Naive thymus-derived CD4-positive, alpha-beta T cell (primary cell): Measurements from ENCODE around the gene STK24. TPM values are rescaled to one million over a fixed set of nuclear protein-coding genes. Genes with fewer than 3 reads are reported as not detected.
"Not testable (repeated sequence)": the region's sequence is repeated elsewhere in the genome, so short reads cannot be mapped to it uniquely, and the experiment has no call there.

ENCODE experiments used
- ATAC-seq: fragments of 150-1000 bp; cut with Tn5 transposase; 2 replicates; pipeline ENCODE4 v1.10.0; 2021; ENCODE audit warnings: mild to moderate bottlenecking, moderate library complexity
- CTCF ChIA-PET: fragments of 350-600 bp; sonication (Branson Sonifier 250); formaldehyde crosslinking; loops from one replicate; lab custom pipeline; 2021; ENCODE audit warnings: antibody characterized with exemption; lab: Charles Lee
- POLR2A ChIA-PET: fragments of 350-600 bp; sonication (Branson Sonifier 250); formaldehyde crosslinking; loops from one replicate; lab custom pipeline; 2021; ENCODE audit warnings: antibody characterized with exemption, inconsistent platforms; lab: Charles Lee
- DNase-seq, 9 donors: peaks; one replicate each; pipeline versions ENCODE4 v3.0.0 to v3.0.0-alpha.2; 2020 to 2022; ENCODE audit warnings: mixed read lengths in 1 of 9
- H3K27ac ChIP-seq: one replicate; pipeline ENCODE4 v1.7.0; 2013; ENCODE audit warnings: mild to moderate bottlenecking, low read depth, low read length, moderate library complexity
- H3K27me3 ChIP-seq, 2 donors: one replicate each; pipeline ENCODE4 v1.7.0; 2013; ENCODE audit warnings: low read length in 2 of 2, mild to moderate bottlenecking in 2 of 2, moderate library complexity in 2 of 2; ENCODE audit not compliant: control insufficient read depth in 2 of 2, insufficient read depth in 2 of 2
- H3K36me3 ChIP-seq, 3 experiments: 1 replicate in 2 of 3; 2 replicates in 1 of 3; pipeline ENCODE4 v1.7.0; 2013; ENCODE audit warnings: low read length in 3 of 3, mild to moderate bottlenecking in 3 of 3, moderate library complexity in 1 of 3; ENCODE audit not compliant: insufficient read depth in 3 of 3, control insufficient read depth in 2 of 3
- H3K4me1 ChIP-seq, 2 donors: one replicate each; pipeline ENCODE4 v1.7.0; 2013; ENCODE audit warnings: low read length in 2 of 2, mild to moderate bottlenecking in 2 of 2, moderate library complexity in 1 of 2; ENCODE audit not compliant: control insufficient read depth in 2 of 2, insufficient read depth in 2 of 2
- H3K4me3 ChIP-seq: 2 replicates; pipeline ENCODE4 v1.7.0; 2013; ENCODE audit warnings: mild to moderate bottlenecking, low read length
- H3K9me3 ChIP-seq, 3 experiments: 1 replicate in 2 of 3; 2 replicates in 1 of 3; pipeline ENCODE4 v1.7.0; 2013; ENCODE audit warnings: low read length in 3 of 3; ENCODE audit not compliant: control insufficient read depth in 2 of 3
- H3K27ac Mint-ChIP-seq, 9 donors: one replicate each; pipeline ENCODE4 v1.8.0; 2020 to 2022; ENCODE audit warnings: mixed read lengths in 9 of 9, mild to moderate bottlenecking in 8 of 9, moderate library complexity in 5 of 9, inconsistent platforms in 2 of 9
- H3K27me3 Mint-ChIP-seq, 5 donors: one replicate each; pipeline ENCODE4 v1.8.0; 2021 to 2022; ENCODE audit warnings: mixed read lengths in 5 of 5, mild to moderate bottlenecking in 1 of 5
- H3K36me3 Mint-ChIP-seq, 5 donors: one replicate each; pipeline ENCODE4 v1.8.0; 2020 to 2022; ENCODE audit warnings: mixed read lengths in 5 of 5, mild to moderate bottlenecking in 3 of 5, inconsistent platforms in 1 of 5
- H3K4me1 Mint-ChIP-seq, 7 donors: one replicate each; pipeline ENCODE4 v1.8.0; 2020 to 2022; ENCODE audit warnings: mixed read lengths in 7 of 7, mild to moderate bottlenecking in 3 of 7, inconsistent platforms in 1 of 7
- H3K4me3 Mint-ChIP-seq, 10 donors: one replicate each; pipeline ENCODE4 v1.8.0; 2020 to 2022; ENCODE audit warnings: mild to moderate bottlenecking in 10 of 10, mixed read lengths in 10 of 10, moderate library complexity in 6 of 10, inconsistent platforms in 2 of 10
- H3K9me3 Mint-ChIP-seq, 11 donors: one replicate each; pipeline ENCODE4 v1.8.0; 2020 to 2022; ENCODE audit warnings: mixed read lengths in 11 of 11, mild to moderate bottlenecking in 4 of 11, inconsistent platforms in 1 of 11, moderate library complexity in 1 of 11
- intact Hi-C, 2 donors: fragments of 100-400 bp; cut with micrococcal nuclease; formaldehyde crosslinking; loops; one replicate each; pipeline ENCODE4 v1.15.1; 2023
- polyA plus RNA-seq, 2 donors: library from polyadenylated mRNA; unstranded; fragments of 300-500 nt; fragmentation: Illumina TruSeq; gene quantifications; one replicate each; pipeline ENCODE4 v1.2.3, GENCODE V29; 2021
- total RNA-seq, 6 experiments: library from RNA in 5 of 6; stranded (reverse) in 5 of 6; gene quantifications; 1 replicate in 5 of 6; 2 replicates in 1 of 6; pipeline ENCODE4 v1.2.3 and lab custom pipeline; 2021 to 2026

STK24 gene
- total and polyA plus RNA-seq, 7 experiments from 2014 or later = 29.8 to 148 (median 94.4) TPM

- H3K36me3 ChIP-seq = no peaks in the 10 kb centered on the region
- no peak for DNase-seq
- no peak overlapping the region for H3K4me3 Mint-ChIP-seq
- ATAC-seq = no peak
- no peak overlapping the region for H3K27ac Mint-ChIP-seq
- no peaks in the 10 kb centered on the region for H3K4me1 ChIP-seq
- no peaks in the 10 kb centered on the region for H3K27me3 ChIP-seq
- ChIA-PET CTCF (no interaction called here), POLR2A (no interaction called here)
- peaks cover 0 to 13% (median 0%) of the 10 kb centered on the region in 7 donors for H3K4me1 Mint-ChIP-seq
- intact Hi-C loops = no loop called here
- no peaks in the 10 kb centered on the region for H3K27me3 Mint-ChIP-seq
- peaks cover 0 to 4% (median 2%) of the 10 kb centered on the region in 5 donors for H3K36me3 Mint-ChIP-seq
- H3K27ac ChIP-seq = no peak overlapping the region
- no peak overlapping the region for H3K4me3 ChIP-seq
- H3K9me3 Mint-ChIP-seq = peaks cover 0 to 7% (median 1%) of the 10 kb centered on the region in 11 donors
- H3K9me3 ChIP-seq = no peaks in the 10 kb centered on the region
Observed at GRCh38 chr13:98592362-98592732, 15.4 kb upstream of the STK24 start.

GRCh38 chr13:98591721-98592361, 14.9 kb upstream of the STK24 start:
- no peak overlapping the region for H3K4me3 Mint-ChIP-seq
- peaks cover 0 to 7% (median 0%) of the 10 kb centered on the region in 11 donors for H3K9me3 Mint-ChIP-seq
- intact Hi-C loops = no loop called here
- no peaks in the 10 kb centered on the region for H3K27me3 ChIP-seq
- H3K4me3 ChIP-seq = no peak overlapping the region
- H3K4me1 ChIP-seq = no peaks in the 10 kb centered on the region
- CTCF ChIA-PET = no interaction called here
- H3K27me3 Mint-ChIP-seq = no peaks in the 10 kb centered on the region
- H3K9me3 ChIP-seq = no peaks in the 10 kb centered on the region
- H3K36me3 ChIP-seq = no peaks in the 10 kb centered on the region
- H3K27ac ChIP-seq = no peak overlapping the region
- H3K4me1 Mint-ChIP-seq = peaks cover 0 to 10% (median 0%) of the 10 kb centered on the region in 7 donors
- POLR2A ChIA-PET = interaction anchor here (0.7 kb wide), 1 partner anchor 354 kb away, joined by 4 read pairs; no protein-coding TSS in a partner anchor
- H3K36me3 Mint-ChIP-seq = peaks cover 0 to 4% (median 4%) of the 10 kb centered on the region in 5 donors
- DNase-seq (no peak), ATAC-seq (no peak)
- H3K27ac Mint-ChIP-seq = no peak overlapping the region

- H3K4me1 ChIP-seq, H3K9me3 ChIP-seq, H3K36me3 ChIP-seq, ATAC-seq, POLR2A ChIA-PET, intact Hi-C loops, H3K9me3 Mint-ChIP-seq, H3K27me3 ChIP-seq, H3K27me3 Mint-ChIP-seq, H3K4me3 ChIP-seq, H3K4me1 Mint-ChIP-seq, H3K27ac Mint-ChIP-seq, H3K4me3 Mint-ChIP-seq, H3K36me3 Mint-ChIP-seq, H3K27ac ChIP-seq, DNase-seq: not testable (repeated sequence)
- CTCF ChIA-PET = interaction anchor here (0.6 kb wide), 1 partner anchor 42 kb away, joined by 4 read pairs; no protein-coding TSS in a partner anchor
Observed at GRCh38 chr13:98590471-98590870, 13.6 kb upstream of the STK24 start.

- not testable (repeated sequence) for H3K4me3 Mint-ChIP-seq
Observed at GRCh38 chr13:98589516-98589915, 12.6 kb upstream of the STK24 start.

GRCh38 chr13:98586400-98587345, 9.8 kb upstream of the STK24 start:
- H3K4me3 Mint-ChIP-seq = no peak overlapping the region
- DNase-seq = no peak
- Histone ChIP-seq H3K9me3 (no peaks in the 10 kb centered on the region), H3K4me1 (no peaks in the 10 kb centered on the region), H3K4me3 (no peak overlapping the region), H3K36me3 (no peaks in the 10 kb centered on the region), H3K27me3 (no peaks in the 10 kb centered on the region), H3K27ac (no peak overlapping the region)
- H3K4me1 Mint-ChIP-seq = peaks cover 0 to 12% (median 0%) of the 10 kb centered on the region in 7 donors
- H3K9me3 Mint-ChIP-seq = peaks cover 0 to 7% (median 0%) of the 10 kb centered on the region in 11 donors
- intact Hi-C loops = no loop called here
- H3K27me3 Mint-ChIP-seq = no peaks in the 10 kb centered on the region
- ChIA-PET CTCF (no interaction called here), POLR2A (no interaction called here)
- peaks cover 0 to 4% (median 2%) of the 10 kb centered on the region in 5 donors for H3K36me3 Mint-ChIP-seq
- H3K27ac Mint-ChIP-seq = no peak overlapping the region
- no peak for ATAC-seq

More at GRCh38 chr13:98589516-98589915, 12.6 kb upstream of the STK24 start:
- H3K27me3 Mint-ChIP-seq, ATAC-seq, POLR2A ChIA-PET, H3K4me3 ChIP-seq, CTCF ChIA-PET, H3K27ac Mint-ChIP-seq, H3K9me3 ChIP-seq, H3K4me1 ChIP-seq, H3K27me3 ChIP-seq, H3K36me3 ChIP-seq, DNase-seq, H3K36me3 Mint-ChIP-seq, H3K27ac ChIP-seq, intact Hi-C loops, H3K9me3 Mint-ChIP-seq, H3K4me1 Mint-ChIP-seq: not testable (repeated sequence)

GRCh38 chr13:98585946-98586345, 9.0 kb upstream of the STK24 start:
- Histone ChIP-seq H3K9me3 (no peaks in the 10 kb centered on the region), H3K4me1 (no peaks in the 10 kb centered on the region), H3K27ac (no peak overlapping the region), H3K4me3 (no peak overlapping the region), H3K27me3 (no peaks in the 10 kb centered on the region), H3K36me3 (no peaks in the 10 kb centered on the region)
- intact Hi-C loops = no loop called here
- Mint-ChIP-seq H3K27ac (no peak overlapping the region), H3K4me3 (no peak overlapping the region), H3K36me3 (peaks cover 0 to 4% (median 2%) of the 10 kb centered on the region in 5 donors), H3K9me3 (peaks cover 0 to 7% (median 0%) of the 10 kb centered on the region in 11 donors), H3K4me1 (peaks cover 0 to 12% (median 4%) of the 10 kb centered on the region in 7 donors), H3K27me3 (no peaks in the 10 kb centered on the region)
- POLR2A ChIA-PET = no interaction called here
- DNase-seq = no peak
- CTCF ChIA-PET = no interaction called here
- no peak for ATAC-seq
